HEK293 (cell line): ENCODE data around the gene SP9.

Source experiments
- CTCF ChIA-PET: fragments of 350-600 bp; formaldehyde crosslinking; extraction: SDS; loops from one replicate; lab custom pipeline; 2021; ENCODE audit warnings: antibody characterized with exemption; lab: Yijun Ruan, JAX
- POLR2A ChIA-PET: fragments of 300-600 bp; formaldehyde crosslinking; extraction: SDS; loops from one replicate; lab custom pipeline; 2020; ENCODE audit warnings: antibody characterized with exemption, inconsistent platforms; lab: Yijun Ruan, JAX
- H3K27ac ChIP-seq: fragments of 200-500 bp; sonication (Bioruptor generic); 2 replicates; pipeline ENCODE4 v1.5.1; 2014; ENCODE audit warnings: low read depth, low read length, control low read depth, inconsistent platforms; ENCODE audit errors: extremely low read depth
- H3K36me3 ChIP-seq, 2 experiments: fragments of 200-500 bp in 1 of 2; sonication (Bioruptor generic) in 1 of 2; 1 replicate in 1 of 2; 2 replicates in 1 of 2; pipeline ENCODE4 v1.5.1; 2014 to 2017; ENCODE audit warnings: inconsistent platforms in 2 of 2, low read length in 2 of 2; ENCODE audit not compliant: control insufficient read depth in 2 of 2, insufficient read depth in 1 of 2
- H3K4me1 ChIP-seq: fragments of 200-500 bp; sonication (Bioruptor generic); 2 replicates; pipeline ENCODE4 v1.5.1; 2014; ENCODE audit warnings: mild to moderate bottlenecking, low read length, inconsistent platforms; ENCODE audit not compliant: control insufficient read depth, insufficient read depth
- H3K4me3 ChIP-seq: 2 replicates; pipeline ENCODE4 v1.5.1; 2011; ENCODE audit warnings: low read depth, mild to moderate bottlenecking, control low read depth, low read length, moderate library complexity
- H3K9me3 ChIP-seq: fragments of 200-500 bp; sonication (Bioruptor generic); 2 replicates; pipeline ENCODE4 v1.5.1; 2014; ENCODE audit warnings: low read depth, low read length, inconsistent platforms; ENCODE audit not compliant: control insufficient read depth, insufficient read depth
- SETDB1 ChIP-seq: IDR thresholded peaks from one replicate; pipeline ENCODE4 v1.6.1; 2017; ENCODE audit warnings: mild to moderate bottlenecking, low read length, moderate library complexity, mixed read lengths; ENCODE audit not compliant: insufficient read length
- SP2 ChIP-seq: fragments of 450-650 bp; formaldehyde crosslinking; IDR thresholded peaks from 2 replicates; pipeline ENCODE4 v1.5.1; 2016; ENCODE audit warnings: missing biosample characterization, missing genetic modification characterization
- SP3 ChIP-seq: fragments of 450-650 bp; formaldehyde crosslinking; IDR thresholded peaks from 2 replicates; pipeline ENCODE4 v1.5.1; 2016; ENCODE audit warnings: missing biosample characterization, missing genetic modification characterization
- TCF7L2 ChIP-seq: IDR thresholded peaks from 2 replicates; pipeline ENCODE4 v1.6.1; 2011; ENCODE audit warnings: low read depth, mild to moderate bottlenecking, inconsistent platforms, low read length, moderate library complexity, borderline replicate concordance
- ZBTB17 ChIP-seq: fragments of 450-650 bp; formaldehyde crosslinking; IDR thresholded peaks from 2 replicates; pipeline ENCODE4 v1.5.1; 2016; ENCODE audit warnings: missing biosample characterization, missing genetic modification characterization
- ZFP37 ChIP-seq: fragments of 450-650 bp; formaldehyde crosslinking; IDR thresholded peaks from 2 replicates; pipeline ENCODE4 v1.5.1; 2016; ENCODE audit warnings: missing biosample characterization, missing genetic modification characterization
- ZNF24 ChIP-seq: fragments of 450-650 bp; formaldehyde crosslinking; IDR thresholded peaks from 2 replicates; pipeline ENCODE4 v1.5.1; 2016; ENCODE audit warnings: missing biosample characterization, missing genetic modification characterization
- ZNF776 ChIP-seq: fragments of 450-650 bp; formaldehyde crosslinking; IDR thresholded peaks from 2 replicates; pipeline ENCODE4 v1.5.0; 2017; ENCODE audit warnings: missing biosample characterization, missing genetic modification characterization, borderline replicate concordance
- TF ChIP-seq, protein P1 (sequence below): fragments of 450-650 bp; formaldehyde crosslinking; conservative IDR thresholded peaks from 2 replicates; pipeline ENCODE4 v1.5.1; 2016; ENCODE audit warnings: low read depth, missing biosample characterization, missing genetic modification characterization
- TF ChIP-seq, protein P2 (sequence below): fragments of 450-650 bp; formaldehyde crosslinking; IDR thresholded peaks from 2 replicates; pipeline ENCODE4 v1.5.0; 2017; ENCODE audit warnings: missing biosample characterization, missing genetic modification characterization, borderline replicate concordance
- TF ChIP-seq, protein P3 (sequence below): fragments of 450-650 bp; formaldehyde crosslinking; IDR thresholded peaks from 2 replicates; pipeline ENCODE4 v1.5.1; 2017; ENCODE audit warnings: missing biosample characterization, missing genetic modification characterization
- TF ChIP-seq, protein P4 (sequence below): fragments of 450-650 bp; formaldehyde crosslinking; IDR thresholded peaks from 2 replicates; pipeline ENCODE4 v1.5.1; 2017; ENCODE audit warnings: missing biosample characterization, mild to moderate bottlenecking, missing genetic modification characterization, moderate library complexity

The SP9 gene

DNA sequence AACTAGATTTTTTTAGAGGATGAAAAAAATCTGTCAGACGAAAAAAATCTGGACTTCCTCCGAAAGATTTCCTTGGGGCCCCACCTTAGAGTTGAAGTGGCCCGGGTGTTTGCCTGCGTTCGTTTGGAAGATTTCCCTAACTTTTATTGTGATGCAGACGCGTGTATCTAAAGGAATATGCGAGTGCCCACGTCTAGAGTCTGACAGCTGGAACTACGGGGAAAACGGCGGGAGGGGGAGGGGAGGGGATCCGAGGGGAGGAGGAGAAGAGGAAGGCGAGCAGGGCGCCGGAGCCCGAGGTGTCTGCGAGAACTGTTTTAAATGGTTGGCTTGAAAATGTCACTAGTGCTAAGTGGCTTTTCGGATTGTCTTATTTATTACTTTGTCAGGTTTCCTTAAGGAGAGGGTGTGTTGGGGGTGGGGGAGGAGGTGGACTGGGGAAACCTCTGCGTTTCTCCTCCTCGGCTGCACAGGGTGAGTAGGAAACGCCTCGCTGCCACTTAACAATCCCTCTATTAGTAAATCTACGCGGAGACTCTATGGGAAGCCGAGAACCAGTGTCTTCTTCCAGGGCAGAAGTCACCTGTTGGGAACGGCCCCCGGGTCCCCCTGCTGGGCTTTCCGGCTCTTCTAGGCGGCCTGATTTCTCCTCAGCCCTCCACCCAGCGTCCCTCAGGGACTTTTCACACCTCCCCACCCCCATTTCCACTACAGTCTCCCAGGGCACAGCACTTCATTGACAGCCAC, 2.4 kb upstream of the SP9 start (continued):
- TF ChIP-seq SP3 (peak; percentile 23; the same call in 1 of the 2 replicates), ZFP37 (no peak), ZNF24 (tag by site-specific recombination) (no peak), TCF7L2 (no peak), SP2 (tag by site-specific recombination) (0 out of 2 replicates have a peak, but pooled peaks have one; percentile 5), ZBTB17 (tag by site-specific recombination) (0 out of 2 replicates have a peak, but pooled peaks have one; percentile 10)
- TF ChIP-seq, protein P1, sequence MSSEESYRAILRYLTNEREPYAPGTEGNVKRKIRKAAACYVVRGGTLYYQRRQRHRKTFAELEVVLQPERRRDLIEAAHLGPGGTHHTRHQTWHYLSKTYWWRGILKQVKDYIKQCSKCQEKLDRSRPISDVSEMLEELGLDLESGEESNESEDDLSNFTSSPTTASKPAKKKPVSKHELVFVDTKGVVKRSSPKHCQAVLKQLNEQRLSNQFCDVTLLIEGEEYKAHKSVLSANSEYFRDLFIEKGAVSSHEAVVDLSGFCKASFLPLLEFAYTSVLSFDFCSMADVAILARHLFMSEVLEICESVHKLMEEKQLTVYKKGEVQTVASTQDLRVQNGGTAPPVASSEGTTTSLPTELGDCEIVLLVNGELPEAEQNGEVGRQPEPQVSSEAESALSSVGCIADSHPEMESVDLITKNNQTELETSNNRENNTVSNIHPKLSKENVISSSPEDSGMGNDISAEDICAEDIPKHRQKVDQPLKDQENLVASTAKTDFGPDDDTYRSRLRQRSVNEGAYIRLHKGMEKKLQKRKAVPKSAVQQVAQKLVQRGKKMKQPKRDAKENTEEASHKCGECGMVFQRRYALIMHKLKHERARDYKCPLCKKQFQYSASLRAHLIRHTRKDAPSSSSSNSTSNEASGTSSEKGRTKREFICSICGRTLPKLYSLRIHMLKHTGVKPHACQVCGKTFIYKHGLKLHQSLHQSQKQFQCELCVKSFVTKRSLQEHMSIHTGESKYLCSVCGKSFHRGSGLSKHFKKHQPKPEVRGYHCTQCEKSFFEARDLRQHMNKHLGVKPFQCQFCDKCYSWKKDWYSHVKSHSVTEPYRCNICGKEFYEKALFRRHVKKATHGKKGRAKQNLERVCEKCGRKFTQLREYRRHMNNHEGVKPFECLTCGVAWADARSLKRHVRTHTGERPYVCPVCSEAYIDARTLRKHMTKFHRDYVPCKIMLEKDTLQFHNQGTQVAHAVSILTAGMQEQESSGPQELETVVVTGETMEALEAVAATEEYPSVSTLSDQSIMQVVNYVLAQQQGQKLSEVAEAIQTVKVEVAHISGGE (tag by site-specific recombination), result no peak

DNA sequence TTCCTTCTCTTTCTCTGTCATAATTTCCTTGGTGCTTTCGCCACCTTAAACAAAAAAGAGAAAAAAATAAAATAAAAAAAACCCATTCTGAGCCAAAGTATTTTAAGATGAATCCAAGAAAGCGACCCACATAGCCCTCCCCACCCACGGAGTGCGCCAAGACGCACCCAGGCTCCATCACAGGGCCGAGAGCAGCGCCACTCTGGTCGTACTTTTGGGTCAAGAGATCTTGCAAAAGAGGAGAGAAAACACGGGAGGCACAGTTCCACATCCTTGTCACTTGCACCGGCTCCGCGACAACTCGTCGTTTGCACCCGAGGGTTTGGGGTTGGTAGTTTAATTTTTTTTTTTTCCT, 1.8 kb upstream of the SP9 start:
- Histone ChIP-seq H3K27ac (peak overlapping the region; percentile 54), H3K4me3 (no peak overlapping the region), H3K4me1 (peaks cover 10% of the 10 kb centered on the region), H3K36me3 (no peaks in the 10 kb centered on the region), H3K9me3 (no peaks in the 10 kb centered on the region)
- TF ChIP-seq SETDB1, result no peak
- TF ChIP-seq, protein P1 (tag by site-specific recombination), result no peak
- TF ChIP-seq ZNF776 (tag by site-specific recombination), result no peak
- TF ChIP-seq, protein P2, sequence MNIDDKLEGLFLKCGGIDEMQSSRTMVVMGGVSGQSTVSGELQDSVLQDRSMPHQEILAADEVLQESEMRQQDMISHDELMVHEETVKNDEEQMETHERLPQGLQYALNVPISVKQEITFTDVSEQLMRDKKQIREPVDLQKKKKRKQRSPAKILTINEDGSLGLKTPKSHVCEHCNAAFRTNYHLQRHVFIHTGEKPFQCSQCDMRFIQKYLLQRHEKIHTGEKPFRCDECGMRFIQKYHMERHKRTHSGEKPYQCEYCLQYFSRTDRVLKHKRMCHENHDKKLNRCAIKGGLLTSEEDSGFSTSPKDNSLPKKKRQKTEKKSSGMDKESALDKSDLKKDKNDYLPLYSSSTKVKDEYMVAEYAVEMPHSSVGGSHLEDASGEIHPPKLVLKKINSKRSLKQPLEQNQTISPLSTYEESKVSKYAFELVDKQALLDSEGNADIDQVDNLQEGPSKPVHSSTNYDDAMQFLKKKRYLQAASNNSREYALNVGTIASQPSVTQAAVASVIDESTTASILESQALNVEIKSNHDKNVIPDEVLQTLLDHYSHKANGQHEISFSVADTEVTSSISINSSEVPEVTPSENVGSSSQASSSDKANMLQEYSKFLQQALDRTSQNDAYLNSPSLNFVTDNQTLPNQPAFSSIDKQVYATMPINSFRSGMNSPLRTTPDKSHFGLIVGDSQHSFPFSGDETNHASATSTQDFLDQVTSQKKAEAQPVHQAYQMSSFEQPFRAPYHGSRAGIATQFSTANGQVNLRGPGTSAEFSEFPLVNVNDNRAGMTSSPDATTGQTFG, result no peak
- TF ChIP-seq, protein P3, sequence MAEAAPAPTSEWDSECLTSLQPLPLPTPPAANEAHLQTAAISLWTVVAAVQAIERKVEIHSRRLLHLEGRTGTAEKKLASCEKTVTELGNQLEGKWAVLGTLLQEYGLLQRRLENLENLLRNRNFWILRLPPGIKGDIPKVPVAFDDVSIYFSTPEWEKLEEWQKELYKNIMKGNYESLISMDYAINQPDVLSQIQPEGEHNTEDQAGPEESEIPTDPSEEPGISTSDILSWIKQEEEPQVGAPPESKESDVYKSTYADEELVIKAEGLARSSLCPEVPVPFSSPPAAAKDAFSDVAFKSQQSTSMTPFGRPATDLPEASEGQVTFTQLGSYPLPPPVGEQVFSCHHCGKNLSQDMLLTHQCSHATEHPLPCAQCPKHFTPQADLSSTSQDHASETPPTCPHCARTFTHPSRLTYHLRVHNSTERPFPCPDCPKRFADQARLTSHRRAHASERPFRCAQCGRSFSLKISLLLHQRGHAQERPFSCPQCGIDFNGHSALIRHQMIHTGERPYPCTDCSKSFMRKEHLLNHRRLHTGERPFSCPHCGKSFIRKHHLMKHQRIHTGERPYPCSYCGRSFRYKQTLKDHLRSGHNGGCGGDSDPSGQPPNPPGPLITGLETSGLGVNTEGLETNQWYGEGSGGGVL (tag by site-specific recombination), result no peak
- TF ChIP-seq, protein P4, sequence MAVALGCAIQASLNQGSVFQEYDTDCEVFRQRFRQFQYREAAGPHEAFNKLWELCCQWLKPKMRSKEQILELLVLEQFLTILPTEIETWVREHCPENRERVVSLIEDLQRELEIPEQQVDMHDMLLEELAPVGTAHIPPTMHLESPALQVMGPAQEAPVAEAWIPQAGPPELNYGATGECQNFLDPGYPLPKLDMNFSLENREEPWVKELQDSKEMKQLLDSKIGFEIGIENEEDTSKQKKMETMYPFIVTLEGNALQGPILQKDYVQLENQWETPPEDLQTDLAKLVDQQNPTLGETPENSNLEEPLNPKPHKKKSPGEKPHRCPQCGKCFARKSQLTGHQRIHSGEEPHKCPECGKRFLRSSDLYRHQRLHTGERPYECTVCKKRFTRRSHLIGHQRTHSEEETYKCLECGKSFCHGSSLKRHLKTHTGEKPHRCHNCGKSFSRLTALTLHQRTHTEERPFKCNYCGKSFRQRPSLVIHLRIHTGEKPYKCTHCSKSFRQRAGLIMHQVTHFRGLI (tag by site-specific recombination), result no peak
- CTCF ChIA-PET, result no interaction called here
- POLR2A ChIA-PET, result no interaction called here
